Activated CD4-positive, alpha-beta T cell treated with anti-CD3 and anti-CD28 coated beads for 36 hours (primary cell): Measurements from ENCODE around the gene OSTF1. TPM values are rescaled to one million over a fixed set of nuclear protein-coding genes. Genes with fewer than 3 reads are reported as not detected.

Experiments used
- ATAC-seq: fragments of 200-7000 bp; cut with Tn5 transposase; one replicate; pipeline ENCODE4 v1.10.0; 2021; ENCODE audit warnings: mild to moderate bottlenecking, moderate library complexity
- CTCF ChIA-PET: fragments of 350-600 bp; sonication (Branson Sonifier 250); formaldehyde crosslinking; loops from one replicate; lab custom pipeline; 2021; ENCODE audit warnings: antibody characterized with exemption; lab: Charles Lee
- POLR2A ChIA-PET: fragments of 350-600 bp; sonication (Branson Sonifier 250); formaldehyde crosslinking; loops from one replicate; lab custom pipeline; 2021; ENCODE audit warnings: antibody characterized with exemption, inconsistent platforms; lab: Charles Lee
- DNase-seq: peaks from one replicate; pipeline ENCODE4 v3.0.0-alpha.2; 2020
- H3K27ac Mint-ChIP-seq: one replicate; pipeline ENCODE4 v1.8.0; 2021; ENCODE audit warnings: mixed read lengths
- H3K27me3 Mint-ChIP-seq: one replicate; pipeline ENCODE4 v1.8.0; 2021; ENCODE audit warnings: mixed read lengths
- H3K36me3 Mint-ChIP-seq: one replicate; pipeline ENCODE4 v1.8.0; 2021; ENCODE audit warnings: low read depth, mixed read lengths
- H3K4me1 Mint-ChIP-seq: one replicate; pipeline ENCODE4 v1.8.0; 2021; ENCODE audit warnings: mixed read lengths
- H3K4me3 Mint-ChIP-seq: one replicate; pipeline ENCODE4 v1.8.0; 2021; ENCODE audit warnings: mild to moderate bottlenecking, moderate library complexity, mixed read lengths
- H3K9me3 Mint-ChIP-seq: one replicate; pipeline ENCODE4 v1.8.0; 2021; ENCODE audit warnings: low read depth, mixed read lengths
- intact Hi-C, 2 experiments: fragments of 100-400 bp; cut with DNase I in 1 of 2; cut with micrococcal nuclease in 1 of 2; formaldehyde crosslinking; loops; one replicate each; pipeline versions ENCODE4 v1.14.2 to v1.15.1; 2022 to 2024; cut with DNase I, micrococcal nuclease
- total RNA-seq, 2 experiments: library from RNA; stranded (reverse); gene quantifications; one replicate each; pipeline ENCODE4 v1.2.3, GENCODE V29; 2021

OSTF1 gene
- total RNA-seq, 2 experiments from 2014 or later = 72.6 to 85.5 TPM

GRCh38 chr9:75156858-75157257, 68.5 kb downstream of the OSTF1 start:
- Mint-ChIP-seq H3K27me3 (no peaks in the 10 kb centered on the region), H3K36me3 (peaks cover 4% of the 10 kb centered on the region), H3K27ac (no peak overlapping the region), H3K4me3 (no peak overlapping the region), H3K4me1 (peaks cover 37% of the 10 kb centered on the region), H3K9me3 (no peaks in the 10 kb centered on the region)
- DNase-seq = no peak
- ChIA-PET POLR2A (no interaction called here), CTCF (interaction anchor here (0.6 to 1.3 kb wide), 2 partner anchors 29 to 729 kb away, joined by 3 read pairs; no protein-coding TSS in a partner anchor)
- intact Hi-C loops = loop anchor here in 1 of 2 experiments (10.0 kb wide), 1 partner anchor 868 kb away; no protein-coding TSS in a partner anchor
- ATAC-seq = no peak

GRCh38 chr9:75161116-75161857, 73.0 kb downstream of the OSTF1 start:
- H3K4me1 Mint-ChIP-seq = peaks cover 9% of the 10 kb centered on the region
- no peak overlapping the region for H3K4me3 Mint-ChIP-seq
- ATAC-seq = no peak
- peaks cover 2% of the 10 kb centered on the region for H3K9me3 Mint-ChIP-seq
- no peak for DNase-seq
- peaks cover 19% of the 10 kb centered on the region for H3K36me3 Mint-ChIP-seq
- intact Hi-C loops = no loop called here
- H3K27ac Mint-ChIP-seq = no peak overlapping the region
- no peaks in the 10 kb centered on the region for H3K27me3 Mint-ChIP-seq
- CTCF ChIA-PET = interaction anchor here (0.9 kb wide), 1 partner anchor 24 kb away, joined by 3 read pairs; no protein-coding TSS in a partner anchor
- POLR2A ChIA-PET = no interaction called here

- CTCF ChIA-PET = interaction anchor here (1.6 kb wide), 2 partner anchors 8 to 16 kb away, joined by 4 read pairs; no protein-coding TSS in a partner anchor
- no peaks in the 10 kb centered on the region for H3K27me3 Mint-ChIP-seq
- H3K4me3 Mint-ChIP-seq = no peak overlapping the region
- POLR2A ChIA-PET = no interaction called here
- H3K36me3 Mint-ChIP-seq = peaks cover 41% of the 10 kb centered on the region
- H3K4me1 Mint-ChIP-seq = peaks cover 8% of the 10 kb centered on the region
- ATAC-seq (no peak), DNase-seq (no peak)
- H3K27ac Mint-ChIP-seq = no peak overlapping the region
- intact Hi-C loops = no loop called here
- H3K9me3 Mint-ChIP-seq = peaks cover 12% of the 10 kb centered on the region
Measured at GRCh38 chr9:75163764-75164163, 75.5 kb downstream of the OSTF1 start.

GRCh38 chr9:75164573-75164972, 76.3 kb downstream of the OSTF1 start:
- DNase-seq = no peak
- ChIA-PET CTCF (interaction anchor here (1.2 to 1.6 kb wide), 2 partner anchors 15 to 21 kb away, joined by 4 to 5 read pairs; no protein-coding TSS in a partner anchor), POLR2A (no interaction called here)
- H3K27me3 Mint-ChIP-seq = no peaks in the 10 kb centered on the region
- peaks cover 12% of the 10 kb centered on the region for H3K9me3 Mint-ChIP-seq
- ATAC-seq = no peak
- H3K36me3 Mint-ChIP-seq = peaks cover 46% of the 10 kb centered on the region
- intact Hi-C loops = no loop called here
- no peak overlapping the region for H3K4me3 Mint-ChIP-seq
- H3K27ac Mint-ChIP-seq = no peak overlapping the region
- peaks cover 10% of the 10 kb centered on the region for H3K4me1 Mint-ChIP-seq

GRCh38 chr9:75167281-75167680, 79.0 kb downstream of the OSTF1 start:
- H3K4me1 Mint-ChIP-seq = peaks cover 10% of the 10 kb centered on the region
- H3K36me3 Mint-ChIP-seq = peaks cover 49% of the 10 kb centered on the region
- ATAC-seq = no peak
- H3K4me3 Mint-ChIP-seq = no peak overlapping the region
- intact Hi-C loops = no loop called here
- ChIA-PET CTCF (interaction anchor here (1.4 kb wide), 1 partner anchor 7 kb away, joined by 3 read pairs; no protein-coding TSS in a partner anchor), POLR2A (no interaction called here)
- no peak overlapping the region for H3K27ac Mint-ChIP-seq
- no peak for DNase-seq
- H3K27me3 Mint-ChIP-seq = no peaks in the 10 kb centered on the region
- H3K9me3 Mint-ChIP-seq = peaks cover 12% of the 10 kb centered on the region

- Mint-ChIP-seq H3K4me3 (no peak overlapping the region), H3K36me3 (peaks cover 43% of the 10 kb centered on the region), H3K4me1 (peaks cover 10% of the 10 kb centered on the region), H3K27ac (no peak overlapping the region), H3K27me3 (no peaks in the 10 kb centered on the region), H3K9me3 (peaks cover 12% of the 10 kb centered on the region)
- DNase-seq = no peak
- ChIA-PET CTCF (interaction anchor here (0.9 to 1.1 kb wide), 3 partner anchors 10 to 18 kb away, joined by 3 to 4 read pairs (median 3); no protein-coding TSS in a partner anchor), POLR2A (no interaction called here)
- no peak for ATAC-seq
- intact Hi-C loops = no loop called here
Measured at GRCh38 chr9:75168270-75169178, 80.2 kb downstream of the OSTF1 start.

GRCh38 chr9:75169623-75170022, 81.3 kb downstream of the OSTF1 start:
- intact Hi-C loops = no loop called here
- H3K27ac Mint-ChIP-seq = no peak overlapping the region
- H3K36me3 Mint-ChIP-seq = peaks cover 38% of the 10 kb centered on the region
- no peaks in the 10 kb centered on the region for H3K27me3 Mint-ChIP-seq
- CTCF ChIA-PET = interaction anchor here (1.0 kb wide), 1 partner anchor 11 kb away, joined by 3 read pairs; no protein-coding TSS in a partner anchor
- H3K9me3 Mint-ChIP-seq = peaks cover 12% of the 10 kb centered on the region
- POLR2A ChIA-PET = no interaction called here
- no peak overlapping the region for H3K4me3 Mint-ChIP-seq
- ATAC-seq (no peak), DNase-seq (no peak)
- H3K4me1 Mint-ChIP-seq = peaks cover 10% of the 10 kb centered on the region

GRCh38 chr9:75170898-75171360, 82.6 kb downstream of the OSTF1 start:
- H3K36me3 Mint-ChIP-seq = peaks cover 34% of the 10 kb centered on the region
- H3K27ac Mint-ChIP-seq = no peak overlapping the region
- ChIA-PET POLR2A (no interaction called here), CTCF (interaction anchor here (0.9 to 4.3 kb wide), 2 partner anchors 14 to 834 kb away, joined by 3 to 21 read pairs; no protein-coding TSS in a partner anchor)
- H3K4me3 Mint-ChIP-seq = no peak overlapping the region
- no peak for ATAC-seq
- H3K27me3 Mint-ChIP-seq = no peaks in the 10 kb centered on the region
- DNase-seq = no peak
- intact Hi-C loops = no loop called here
- H3K9me3 Mint-ChIP-seq = peaks cover 10% of the 10 kb centered on the region
- peaks cover 10% of the 10 kb centered on the region for H3K4me1 Mint-ChIP-seq

GRCh38 chr9:75175395-75175794, 87.1 kb downstream of the OSTF1 start:
- H3K27ac Mint-ChIP-seq = no peak overlapping the region
- intact Hi-C loops = no loop called here
- POLR2A ChIA-PET = interaction anchor here (0.6 kb wide), 1 partner anchor 45 kb away, joined by 3 read pairs; no protein-coding TSS in a partner anchor

GRCh38 chr9:75176037-75176436, 87.7 kb downstream of the OSTF1 start:
- Mint-ChIP-seq H3K4me1 (peaks cover 6% of the 10 kb centered on the region), H3K27ac (no peak overlapping the region), H3K9me3 (no peaks in the 10 kb centered on the region), H3K4me3 (no peak overlapping the region), H3K27me3 (no peaks in the 10 kb centered on the region), H3K36me3 (peaks cover 6% of the 10 kb centered on the region)
- DNase-seq (no peak), ATAC-seq (no peak)
- POLR2A ChIA-PET = no interaction called here
- CTCF ChIA-PET = interaction anchor here (0.6 to 1.8 kb wide), 2 partner anchors 9 to 21 kb away, joined by 6 to 12 read pairs; no protein-coding TSS in a partner anchor
- intact Hi-C loops = no loop called here

More at GRCh38 chr9:75175395-75175794, 87.1 kb downstream of the OSTF1 start:
- H3K36me3 Mint-ChIP-seq = peaks cover 6% of the 10 kb centered on the region
- no peak for DNase-seq
- no peak for ATAC-seq
- H3K9me3 Mint-ChIP-seq = no peaks in the 10 kb centered on the region
- no peak overlapping the region for H3K4me3 Mint-ChIP-seq
- CTCF ChIA-PET = interaction anchor here (1.8 kb wide), 1 partner anchor 9 kb away, joined by 12 read pairs; no protein-coding TSS in a partner anchor
- H3K4me1 Mint-ChIP-seq = peaks cover 6% of the 10 kb centered on the region
- H3K27me3 Mint-ChIP-seq = no peaks in the 10 kb centered on the region

GRCh38 chr9:75181750-75182149, 93.4 kb downstream of the OSTF1 start:
- ChIA-PET POLR2A (no interaction called here), CTCF (interaction anchor here (1.0 kb wide), 1 partner anchor 106 kb away, joined by 3 read pairs; no protein-coding TSS in a partner anchor)
- Mint-ChIP-seq H3K4me3 (no peak overlapping the region), H3K4me1 (peaks cover 16% of the 10 kb centered on the region), H3K9me3 (no peaks in the 10 kb centered on the region), H3K27me3 (no peaks in the 10 kb centered on the region), H3K27ac (no peak overlapping the region), H3K36me3 (peaks cover 7% of the 10 kb centered on the region)
- intact Hi-C loops = no loop called here
- DNase-seq (no peak), ATAC-seq (peak; percentile 45)
